ENCODE data around the gene SMTNL2. TPM values are rescaled to one million over a fixed set of nuclear protein-coding genes. Genes with fewer than 3 reads are reported as not detected.

The SMTNL2 gene
- total and polyA plus RNA-seq, 2 of the 4 experiments (the other 2 are of a cell fraction) = not detected

DNA sequence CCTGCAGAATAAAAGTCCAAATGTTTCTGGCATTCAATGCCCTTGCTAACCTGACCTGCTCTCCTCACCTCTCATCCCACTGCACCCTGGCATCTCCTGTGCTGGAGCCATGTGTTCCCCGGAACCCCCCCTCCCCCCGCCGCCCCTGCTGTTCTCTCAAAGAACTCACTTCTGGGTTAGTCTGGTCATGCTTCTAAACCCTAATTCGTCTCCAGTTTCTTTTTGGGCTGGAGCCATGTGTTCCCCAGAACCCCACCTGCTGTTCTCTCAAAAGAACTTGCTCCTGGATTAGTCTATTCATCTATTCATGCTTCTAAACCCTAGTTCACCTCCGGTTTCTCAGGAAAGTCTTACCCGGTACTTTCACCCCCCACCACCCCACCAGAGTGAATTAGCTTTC, 58.0 kb downstream of the SMTNL2 start:
- Histone ChIP-seq H3K27ac (ENCODE audit: insufficient read depth, low read length) (no peak overlapping the region), H4K8ac (ENCODE audit: low read depth in 2 of 2, low read length in 2 of 2) (no peak overlapping the region), H3K79me1 (ENCODE audit: low read depth in 1 of 2, low read length in 2 of 2) (no peaks in the 10 kb centered on the region), H4K91ac (ENCODE audit: insufficient read depth, low read depth, low read length) (no peak overlapping the region), H3K18ac (ENCODE audit: low read depth, low read length) (no peak overlapping the region), H3K4me2 (ENCODE audit: low read depth, low read length) (no peak overlapping the region), H2BK5ac (ENCODE audit: low read depth, low read length, poor library complexity, severe bottlenecking) (no peak overlapping the region), H3K23ac (ENCODE audit: low read depth, low read length) (no peak overlapping the region), H4K5ac (ENCODE audit: low read depth, low read length) (no peak overlapping the region), H4K20me1 (ENCODE audit: insufficient read depth, low read length) (no peaks in the 10 kb centered on the region), H3K9ac (ENCODE audit: low read depth, low read length) (no peak overlapping the region), H2AFZ (replicated peaks; ENCODE audit: low read length, poor library complexity) (no peak overlapping the region), H3K9me1 (ENCODE audit: insufficient read depth, low read length) (no peaks in the 10 kb centered on the region), H2BK120ac (ENCODE audit: low read depth, low read length) (no peak overlapping the region), H3K27me3 (ENCODE audit: control insufficient read depth, insufficient read depth, low read length) (peaks cover 65% of the 10 kb centered on the region), H3K36me3 (ENCODE audit: control insufficient read depth, insufficient read depth, low read length) (no peaks in the 10 kb centered on the region), H3K4me1 (ENCODE audit: control insufficient read depth, insufficient read depth, low read length) (no peaks in the 10 kb centered on the region; the same call in 1 of the 2 replicates), H2BK15ac (ENCODE audit: low read depth, low read length) (no peak overlapping the region), H3K4me3 (ENCODE audit: insufficient read depth, low read depth, low read length) (no peak overlapping the region), H3K4ac (ENCODE audit: low read depth, low read length) (no peak overlapping the region), H2AK5ac (ENCODE audit: low read depth, low read length) (no peak overlapping the region), H3K14ac (replicated peaks; ENCODE audit: low read depth, low read length) (no peak overlapping the region), H3K56ac (ENCODE audit: extremely low read depth, insufficient read depth, low read length) (no peak overlapping the region), H2AK9ac (replicated peaks; ENCODE audit: low read depth, low read length, poor library complexity) (no peak overlapping the region), H3K9me3 (ENCODE audit: control insufficient read depth, insufficient read depth, low read length) (no peaks in the 10 kb centered on the region; the same call in 1 of the 2 replicates), H2BK20ac (ENCODE audit: low read depth, low read length) (no peak overlapping the region)
- no peak for TF ChIP-seq POLR2A (IDR thresholded peaks at IDR 0.05; ENCODE audit: low read depth, low read length)
- no peak for TF ChIP-seq RFX5 (IDR thresholded peaks at IDR 0.05; ENCODE audit: low read depth, low read length)
- no peak for TF ChIP-seq FOS (IDR thresholded peaks at IDR 0.05; ENCODE audit: low read depth, low read length)
- TF ChIP-seq, protein P1, sequence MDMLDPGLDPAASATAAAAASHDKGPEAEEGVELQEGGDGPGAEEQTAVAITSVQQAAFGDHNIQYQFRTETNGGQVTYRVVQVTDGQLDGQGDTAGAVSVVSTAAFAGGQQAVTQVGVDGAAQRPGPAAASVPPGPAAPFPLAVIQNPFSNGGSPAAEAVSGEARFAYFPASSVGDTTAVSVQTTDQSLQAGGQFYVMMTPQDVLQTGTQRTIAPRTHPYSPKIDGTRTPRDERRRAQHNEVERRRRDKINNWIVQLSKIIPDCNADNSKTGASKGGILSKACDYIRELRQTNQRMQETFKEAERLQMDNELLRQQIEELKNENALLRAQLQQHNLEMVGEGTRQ (IDR thresholded peaks at IDR 0.05; ENCODE audit: low read depth, low read length) = no peak
- TF ChIP-seq MAFK (IDR thresholded peaks at IDR 0.05; ENCODE audit: low read depth, low read length) = no peak
- TF ChIP-seq CHD1 (IDR thresholded peaks at IDR 0.05; ENCODE audit: low read depth, low read length) = no peak
- no peak for TF ChIP-seq SMC3 (IDR thresholded peaks at IDR 0.05; ENCODE audit: low read depth, low read length)
- no peak for TF ChIP-seq MXI1 (IDR thresholded peaks at IDR 0.05; ENCODE audit: borderline replicate concordance, low read depth, low read length)
- no peak for TF ChIP-seq MAZ (IDR thresholded peaks at IDR 0.05; ENCODE audit: borderline replicate concordance, low read depth, low read length)
- TF ChIP-seq, protein P2, sequence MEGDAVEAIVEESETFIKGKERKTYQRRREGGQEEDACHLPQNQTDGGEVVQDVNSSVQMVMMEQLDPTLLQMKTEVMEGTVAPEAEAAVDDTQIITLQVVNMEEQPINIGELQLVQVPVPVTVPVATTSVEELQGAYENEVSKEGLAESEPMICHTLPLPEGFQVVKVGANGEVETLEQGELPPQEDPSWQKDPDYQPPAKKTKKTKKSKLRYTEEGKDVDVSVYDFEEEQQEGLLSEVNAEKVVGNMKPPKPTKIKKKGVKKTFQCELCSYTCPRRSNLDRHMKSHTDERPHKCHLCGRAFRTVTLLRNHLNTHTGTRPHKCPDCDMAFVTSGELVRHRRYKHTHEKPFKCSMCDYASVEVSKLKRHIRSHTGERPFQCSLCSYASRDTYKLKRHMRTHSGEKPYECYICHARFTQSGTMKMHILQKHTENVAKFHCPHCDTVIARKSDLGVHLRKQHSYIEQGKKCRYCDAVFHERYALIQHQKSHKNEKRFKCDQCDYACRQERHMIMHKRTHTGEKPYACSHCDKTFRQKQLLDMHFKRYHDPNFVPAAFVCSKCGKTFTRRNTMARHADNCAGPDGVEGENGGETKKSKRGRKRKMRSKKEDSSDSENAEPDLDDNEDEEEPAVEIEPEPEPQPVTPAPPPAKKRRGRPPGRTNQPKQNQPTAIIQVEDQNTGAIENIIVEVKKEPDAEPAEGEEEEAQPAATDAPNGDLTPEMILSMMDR (conservative IDR thresholded peaks at IDR 0.05; ENCODE audit: low read depth, low read length) = no peak
- no peak for TF ChIP-seq RCOR1 (IDR thresholded peaks at IDR 0.05; ENCODE audit: insufficient replicate concordance, low read length)
- TF ChIP-seq RAD21 (IDR thresholded peaks at IDR 0.05; ENCODE audit: low read length) = no peak
- TF ChIP-seq BHLHE40 (IDR thresholded peaks at IDR 0.05; ENCODE audit: low read depth, low read length) = no peak
- TF ChIP-seq NFE2L2 (IDR thresholded peaks at IDR 0.05; ENCODE audit: low read depth, low read length) = no peak
- dilution Hi-C loops (cut with HindIII; ENCODE audit: low sequenced_read_pairs, unreplicated experiment) (no loop called here), intact Hi-C loops (cut with micrococcal nuclease) (no loop called here), in situ Hi-C loops (cut with MboI; ENCODE audit: low sequenced_read_pairs) (no loop called here)
- ChIA-PET CTCF (no interaction called here), POLR2A (ENCODE audit: unreplicated experiment) (no interaction called here)
- ATAC-seq (ENCODE audit: low read depth) (no peak), DNase-seq (no peak)
- 0% methylated on average over 1 of the region's 6 CpGs; no CpG with 5 or more reads in 1 of the 2 experiments for WGBS, 2 experiments (ENCODE audit: extremely low coverage in 2 of 2, insufficient read length in 1 of 2)
- BruUV-seq (replicated peaks) = no TSS peak

Measured in IMR-90 (cell line).